T-helper 2 cell treated with Interferon-gamma antibody and Interleukin-4, amounts not matched to agents 100 ng/mL and 5 ng/mL, for 36 hours (primary cell): ENCODE results near the gene RASSF10. TPM values are rescaled to one million over a fixed set of nuclear protein-coding genes. Genes with fewer than 3 reads are reported as not detected.
"Not testable (repeated sequence)": the region's sequence is repeated elsewhere in the genome, so short reads cannot be mapped to it uniquely, and the experiment has no call there.

Experiments
- intact Hi-C: fragments of 100-400 bp; cut with micrococcal nuclease; formaldehyde crosslinking; loops from one replicate; pipeline ENCODE4 v1.15.1; 2023
- total RNA-seq: library from RNA; stranded (reverse); gene quantifications from 2 replicates; pipeline ENCODE4 v1.2.3, GENCODE V29; 2022

RASSF10 gene
- total RNA-seq, 1 donor from 2014 or later, result not detected

- intact Hi-C loops, result no loop called here
Observed at GRCh38 chr11:13019313-13019712, 10.2 kb downstream of the RASSF10 start.

DNA sequence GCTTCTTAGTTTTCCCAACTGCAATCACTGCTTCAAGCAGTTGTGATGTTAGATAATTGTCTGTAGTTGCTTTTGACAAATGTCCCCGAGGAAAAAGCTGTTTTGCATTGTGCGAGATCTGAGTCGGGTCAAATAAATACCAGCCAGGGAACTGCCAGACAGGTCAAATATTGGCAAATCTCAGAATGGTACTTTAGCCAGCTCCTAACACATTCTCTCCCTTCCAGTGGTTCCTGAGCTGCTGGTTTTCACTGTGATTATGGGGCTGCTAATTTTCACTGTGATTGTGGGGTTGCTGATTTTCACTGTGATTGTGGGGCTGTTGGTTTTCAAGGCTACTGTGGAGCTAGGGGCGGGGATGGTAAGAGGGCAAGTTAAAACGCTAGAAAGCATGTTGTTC lies 14.3 kb downstream of the RASSF10 start:
- intact Hi-C loops, result no loop called here

GRCh38 chr11:13026722-13027121 lies 17.6 kb downstream of the RASSF10 start:
- intact Hi-C loops, result no loop called here

DNA sequence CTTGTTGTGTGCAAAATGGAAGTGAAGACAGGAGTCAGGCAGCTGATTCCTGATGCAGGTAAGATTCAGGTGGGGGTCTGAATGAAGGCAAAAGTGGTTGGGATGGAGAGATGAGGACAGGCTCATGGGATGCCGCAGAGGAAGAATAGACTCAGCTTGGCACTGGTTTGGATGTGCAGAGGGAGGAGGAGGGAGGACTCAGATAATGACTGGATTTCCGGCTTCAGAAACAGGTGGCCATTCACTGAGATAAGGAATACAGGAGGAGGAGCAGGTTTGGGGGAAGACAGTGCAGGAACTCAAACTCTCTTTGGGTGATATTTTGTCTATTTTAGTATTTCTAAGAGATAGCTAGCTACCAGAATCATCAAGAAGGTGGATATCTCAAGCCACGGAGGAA lies 19.2 kb downstream of the RASSF10 start:
- intact Hi-C loops, result no loop called here

GRCh38 chr11:13029872-13030271 lies 20.8 kb downstream of the RASSF10 start:
- intact Hi-C loops, result no loop called here

DNA sequence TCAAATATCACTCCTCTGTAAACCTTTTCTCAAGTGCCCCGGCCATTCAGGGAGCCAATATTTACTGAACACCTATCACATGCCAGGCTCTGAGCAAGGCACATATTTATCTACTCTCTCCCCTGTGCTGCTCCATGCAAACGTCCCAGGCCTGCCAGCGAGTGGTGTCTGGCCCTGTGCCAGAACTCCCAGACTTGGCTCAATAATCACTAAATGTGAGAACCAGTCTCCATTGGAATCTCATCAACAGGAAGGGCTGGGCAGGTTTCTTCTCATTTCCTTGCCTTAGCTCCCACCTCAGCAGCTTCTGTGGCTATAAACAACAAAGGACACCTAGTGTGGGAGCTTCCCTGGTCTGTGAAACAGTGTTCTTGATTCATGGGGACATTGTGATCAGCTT lies 21.7 kb downstream of the RASSF10 start:
- intact Hi-C loops, result no loop called here

DNA sequence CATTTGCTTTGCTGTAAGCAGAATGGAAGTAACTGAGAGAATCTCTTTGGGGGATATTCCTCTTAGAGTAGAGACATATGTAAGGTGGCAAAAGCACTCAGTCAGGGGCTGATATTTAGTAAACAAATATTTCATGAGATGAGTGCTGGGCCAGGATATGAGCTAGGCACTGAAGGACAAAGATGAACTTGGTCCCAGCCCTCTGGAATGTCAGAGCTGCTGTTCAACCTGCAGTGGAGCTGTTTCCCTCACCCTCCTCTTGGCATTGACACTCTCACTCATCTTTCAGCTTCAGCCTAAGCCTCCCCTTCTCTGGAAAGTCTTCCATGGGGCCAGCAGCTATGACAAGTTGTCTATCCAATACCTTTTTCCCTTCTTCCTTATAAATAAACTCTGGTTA lies 22.2 kb downstream of the RASSF10 start:
- intact Hi-C loops, result no loop called here

GRCh38 chr11:13033760-13034533 lies 24.8 kb downstream of the RASSF10 start:
- intact Hi-C loops, result no loop called here

DNA sequence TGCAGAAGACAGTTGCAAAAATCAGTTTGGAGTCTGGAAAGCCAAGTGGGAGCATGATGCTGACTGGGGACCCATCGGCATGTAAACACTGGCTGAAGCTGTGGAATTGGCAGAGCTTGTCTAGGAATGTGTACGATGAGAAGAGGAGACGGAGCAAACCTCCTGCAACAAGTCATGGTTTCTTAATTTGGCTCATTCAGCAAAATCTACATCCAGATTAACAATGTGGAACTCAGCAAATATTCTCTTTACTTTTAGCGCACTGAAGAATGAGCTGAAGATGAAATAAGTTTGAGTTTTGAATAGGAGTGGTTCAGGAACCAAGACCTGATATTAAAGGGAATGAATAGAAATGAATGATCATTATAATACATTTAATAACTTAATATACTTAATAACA lies 26.6 kb downstream of the RASSF10 start:
- intact Hi-C loops, result no loop called here

GRCh38 chr11:13036235-13036634 lies 27.1 kb downstream of the RASSF10 start:
- intact Hi-C loops, result no loop called here

- intact Hi-C loops, result no loop called here
Observed at GRCh38 chr11:13038366-13038765, 29.2 kb downstream of the RASSF10 start.

GRCh38 chr11:13039126-13039525 lies 30.0 kb downstream of the RASSF10 start:
- intact Hi-C loops, result no loop called here

DNA sequence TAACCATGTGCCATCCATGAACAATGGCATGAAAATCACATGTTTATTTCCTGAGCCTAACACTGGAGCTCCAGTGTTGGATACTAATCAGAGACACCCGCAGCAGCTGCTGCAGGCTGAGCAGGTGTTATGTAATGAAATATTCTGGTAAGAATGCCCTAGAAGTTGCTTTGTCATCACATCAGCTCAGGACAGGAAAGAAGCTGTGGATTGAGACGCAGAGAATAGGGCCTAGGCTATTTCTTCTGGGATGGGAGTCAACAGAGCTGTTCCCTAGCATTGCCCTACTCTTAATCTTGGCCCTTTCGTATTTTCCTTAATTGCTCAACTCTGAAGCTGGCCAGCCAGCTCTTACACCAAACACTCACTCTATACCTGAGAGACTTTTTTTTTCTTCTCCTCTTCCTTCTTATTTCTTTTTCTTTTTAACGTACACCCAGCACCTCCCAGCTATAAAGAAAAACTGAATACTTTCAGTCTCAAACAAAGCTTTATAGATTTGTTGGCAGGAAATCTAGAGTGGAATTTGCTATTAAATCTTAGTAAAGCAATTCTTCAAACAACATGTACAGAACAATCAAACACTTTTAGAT lies 31.9 kb downstream of the RASSF10 start:
- intact Hi-C loops, result no loop called here

- intact Hi-C loops, result no loop called here
Observed at GRCh38 chr11:13042873-13043342, 33.8 kb downstream of the RASSF10 start.

DNA sequence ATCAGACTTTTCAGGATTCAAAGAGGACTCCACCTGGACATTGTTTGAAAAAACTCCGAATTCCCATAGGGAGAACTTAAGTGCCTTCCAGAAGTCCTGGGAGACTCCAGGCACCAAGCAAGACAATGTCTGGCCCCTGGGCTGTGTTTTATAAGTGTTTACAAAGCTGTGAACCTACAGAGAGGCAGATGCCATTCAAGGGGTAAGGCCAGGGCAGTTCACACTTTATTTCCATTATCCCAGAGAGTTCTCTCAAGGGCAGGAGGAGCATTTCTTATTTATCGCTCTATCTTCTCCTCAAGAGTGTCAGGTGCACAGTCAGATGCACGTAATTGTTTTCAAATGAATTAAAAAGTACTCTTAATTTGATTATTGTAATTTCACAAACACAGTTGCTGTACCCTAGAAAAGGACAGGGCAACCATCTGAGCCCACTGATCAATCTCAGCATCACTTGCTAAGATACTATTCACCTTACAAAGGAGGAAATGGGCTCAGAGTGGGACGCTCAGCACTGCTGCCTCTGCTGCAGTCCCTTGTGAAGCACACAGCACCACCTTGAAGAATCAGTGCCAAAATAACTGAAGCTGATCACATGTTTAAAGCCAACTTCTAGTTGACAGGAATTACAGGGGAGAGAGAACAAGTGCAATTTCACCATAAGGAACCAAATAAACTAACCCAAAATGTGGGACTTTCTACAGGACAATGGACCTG lies 35.0 kb downstream of the RASSF10 start:
- intact Hi-C loops, result no loop called here

DNA sequence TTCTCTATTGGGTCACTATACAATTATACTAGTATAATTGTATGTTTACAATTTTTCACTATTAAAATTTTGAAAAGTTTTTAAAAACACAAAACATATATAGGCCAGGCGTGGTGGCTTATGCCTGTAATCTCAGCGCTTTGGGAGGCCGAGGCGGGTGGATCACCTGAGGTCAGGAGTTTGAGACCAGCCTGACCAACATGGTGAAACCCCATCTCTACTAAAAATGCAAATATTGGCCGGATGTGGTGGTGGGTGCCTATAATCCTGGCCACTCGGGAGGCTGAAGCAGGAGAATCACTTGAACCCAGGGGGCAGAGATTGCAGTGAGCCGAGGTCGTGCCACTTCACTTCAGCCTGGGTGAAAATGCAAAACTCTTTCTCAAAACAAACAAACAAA lies 36.0 kb downstream of the RASSF10 start:
- intact Hi-C loops, result not testable (repeated sequence)

DNA sequence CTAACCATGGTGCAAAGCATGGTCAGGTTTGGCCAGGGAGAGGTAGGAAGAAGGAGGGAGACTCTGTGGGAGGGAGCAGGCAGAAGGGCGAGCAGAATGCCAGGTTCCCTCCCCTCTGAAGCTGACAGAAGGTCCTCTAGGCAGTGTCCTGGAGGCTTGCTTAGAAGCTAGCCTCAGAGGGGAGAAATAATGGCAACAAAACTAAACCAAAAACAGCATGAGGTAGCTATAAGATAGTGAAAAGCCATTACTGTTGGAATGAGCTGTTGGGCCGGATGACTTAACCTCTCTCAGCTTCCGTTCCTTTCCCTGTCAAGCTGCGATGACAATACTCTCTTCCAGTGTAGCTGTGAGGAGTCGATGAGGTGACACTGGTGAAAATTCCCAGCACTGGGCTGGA lies 36.6 kb downstream of the RASSF10 start:
- intact Hi-C loops, result no loop called here

GRCh38 chr11:13046637-13047570 lies 37.8 kb downstream of the RASSF10 start:
- intact Hi-C loops, result no loop called here

DNA sequence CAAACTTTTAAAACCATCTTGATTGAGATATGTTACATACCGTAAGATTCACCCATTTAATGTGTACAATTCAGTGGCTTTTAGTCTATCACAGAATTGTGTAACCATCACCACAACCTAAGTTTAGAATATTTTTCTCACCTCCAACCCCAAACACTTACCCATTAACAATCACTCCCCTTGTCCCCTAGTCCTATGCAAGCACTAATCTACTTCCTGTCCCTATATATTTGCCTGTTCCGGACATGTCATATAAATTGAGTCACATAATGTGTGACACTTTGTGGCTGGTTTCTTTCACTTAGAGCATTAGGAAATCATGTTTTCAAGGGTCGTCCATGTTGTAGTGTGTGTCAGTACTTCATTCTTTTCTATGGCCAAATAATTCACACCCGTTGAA lies 38.8 kb downstream of the RASSF10 start:
- intact Hi-C loops, result no loop called here

GRCh38 chr11:13051257-13051656 lies 42.1 kb downstream of the RASSF10 start:
- intact Hi-C loops, result no loop called here

DNA sequence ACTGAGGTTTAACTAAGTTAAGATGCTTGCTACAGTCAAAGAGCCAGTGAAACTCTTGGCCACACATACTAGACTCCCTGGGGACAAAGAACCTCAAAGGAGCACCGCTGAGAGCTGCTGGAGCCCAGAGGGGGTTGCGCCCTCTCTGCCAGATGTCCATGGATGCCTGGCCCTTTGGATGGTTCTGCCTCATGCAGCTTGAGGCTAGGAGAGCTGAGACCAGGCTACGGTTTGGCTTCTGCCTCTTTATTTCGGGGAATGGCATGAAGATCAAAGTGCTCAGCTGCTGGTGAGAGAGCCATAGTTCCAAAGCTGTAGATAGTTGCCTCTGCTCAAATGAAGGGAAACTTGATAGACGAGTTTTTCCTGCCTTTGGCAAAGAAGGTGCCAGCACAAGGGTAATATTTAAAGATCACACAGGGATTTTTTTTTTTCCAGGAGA lies 43.0 kb downstream of the RASSF10 start:
- intact Hi-C loops, result no loop called here
